Stimulated activated memory B cell treated with anti-CD40 and anti-IgM and Interleukin-4, amounts not matched to agents 10 μg/mL and 1 μg/mL and 100 μg/mL, for 72 hours (primary cell): Measurements from ENCODE around the gene SLC35E1.
"Not testable (repeated sequence)": the region's sequence is repeated elsewhere in the genome, so short reads cannot be mapped to it uniquely, and the experiment has no call there.

Source experiments
- ATAC-seq: fragments of 150-1000 bp; cut with Tn5 transposase; 2 replicates; pipeline ENCODE4 v1.10.0; 2021
- H3K27ac Mint-ChIP-seq: one replicate; pipeline ENCODE4 v1.8.0; 2022; ENCODE audit warnings: mild to moderate bottlenecking, mixed read lengths
- H3K27me3 Mint-ChIP-seq: one replicate; pipeline ENCODE4 v1.8.0; 2022; ENCODE audit warnings: mixed read lengths
- H3K36me3 Mint-ChIP-seq: one replicate; pipeline ENCODE4 v1.8.0; 2022; ENCODE audit warnings: mixed read lengths
- H3K4me1 Mint-ChIP-seq: one replicate; pipeline ENCODE4 v1.8.0; 2022; ENCODE audit warnings: mixed read lengths
- H3K4me3 Mint-ChIP-seq: one replicate; pipeline ENCODE4 v1.8.0; 2022; ENCODE audit warnings: mild to moderate bottlenecking, moderate library complexity, mixed read lengths
- H3K9me3 Mint-ChIP-seq: one replicate; pipeline ENCODE4 v1.8.0; 2022; ENCODE audit warnings: mixed read lengths

Gene SLC35E1

GRCh38 chr19:16516923-16517610, 55.1 kb downstream of the SLC35E1 start:
- Mint-ChIP-seq H3K4me3 (no peak overlapping the region), H3K4me1 (no peaks in the 10 kb centered on the region), H3K27ac (peak overlapping the region; percentile 17), H3K9me3 (no peaks in the 10 kb centered on the region), H3K27me3 (no peaks in the 10 kb centered on the region), H3K36me3 (peaks cover 66% of the 10 kb centered on the region)
- peak; percentile 13 for ATAC-seq

GRCh38 chr19:16516381-16516780, 55.8 kb downstream of the SLC35E1 start:
- no peaks in the 10 kb centered on the region for H3K9me3 Mint-ChIP-seq
- H3K27me3 Mint-ChIP-seq = no peaks in the 10 kb centered on the region
- no peaks in the 10 kb centered on the region for H3K4me1 Mint-ChIP-seq
- peak overlapping the region; percentile 17 for H3K27ac Mint-ChIP-seq
- H3K4me3 Mint-ChIP-seq = no peak overlapping the region
- no peak for ATAC-seq
- H3K36me3 Mint-ChIP-seq = peaks cover 67% of the 10 kb centered on the region

GRCh38 chr19:16514383-16515019, 57.7 kb downstream of the SLC35E1 start:
- Mint-ChIP-seq H3K27me3 (no peaks in the 10 kb centered on the region), H3K9me3 (no peaks in the 10 kb centered on the region), H3K4me3 (no peak overlapping the region), H3K36me3 (peaks cover 58% of the 10 kb centered on the region), H3K4me1 (no peaks in the 10 kb centered on the region), H3K27ac (no peak overlapping the region)
- peak; percentile 27 for ATAC-seq

- not testable (repeated sequence) for H3K27me3 Mint-ChIP-seq, H3K4me1 Mint-ChIP-seq, H3K4me3 Mint-ChIP-seq, ATAC-seq, H3K9me3 Mint-ChIP-seq
- peak overlapping the region; percentile 7 for H3K27ac Mint-ChIP-seq
- H3K36me3 Mint-ChIP-seq = peaks cover 43% of the 10 kb centered on the region
These were observed 59.6 kb downstream of the SLC35E1 start for GRCh38 chr19:16512611-16513010.

GRCh38 chr19:16509141-16510061, 62.8 kb downstream of the SLC35E1 start:
- Mint-ChIP-seq H3K9me3 (no peaks in the 10 kb centered on the region), H3K36me3 (peaks cover 34% of the 10 kb centered on the region), H3K4me1 (no peaks in the 10 kb centered on the region), H3K27me3 (no peaks in the 10 kb centered on the region), H3K27ac (no peak overlapping the region), H3K4me3 (no peak overlapping the region)
- ATAC-seq = no peak

GRCh38 chr19:16508546-16508945, 63.7 kb downstream of the SLC35E1 start:
- H3K36me3 Mint-ChIP-seq = peaks cover 34% of the 10 kb centered on the region
- no peak overlapping the region for H3K4me3 Mint-ChIP-seq
- H3K9me3 Mint-ChIP-seq = no peaks in the 10 kb centered on the region
- no peak overlapping the region for H3K27ac Mint-ChIP-seq
- ATAC-seq = no peak
- no peaks in the 10 kb centered on the region for H3K27me3 Mint-ChIP-seq
- no peaks in the 10 kb centered on the region for H3K4me1 Mint-ChIP-seq

GRCh38 chr19:16506961-16507360, 65.3 kb downstream of the SLC35E1 start:
- Mint-ChIP-seq H3K36me3 (peaks cover 24% of the 10 kb centered on the region), H3K4me3 (no peak overlapping the region), H3K4me1 (no peaks in the 10 kb centered on the region), H3K9me3 (no peaks in the 10 kb centered on the region), H3K27ac (no peak overlapping the region), H3K27me3 (no peaks in the 10 kb centered on the region)
- no peak for ATAC-seq

- peaks cover 24% of the 10 kb centered on the region for H3K36me3 Mint-ChIP-seq
- ATAC-seq, H3K4me3 Mint-ChIP-seq, H3K4me1 Mint-ChIP-seq, H3K27me3 Mint-ChIP-seq, H3K27ac Mint-ChIP-seq, H3K9me3 Mint-ChIP-seq: not testable (repeated sequence)
These were observed 66.1 kb downstream of the SLC35E1 start for GRCh38 chr19:16506161-16506560.

GRCh38 chr19:16504271-16504670, 67.9 kb downstream of the SLC35E1 start:
- Mint-ChIP-seq H3K27ac (no peak overlapping the region), H3K27me3 (no peaks in the 10 kb centered on the region), H3K36me3 (peaks cover 16% of the 10 kb centered on the region), H3K4me1 (no peaks in the 10 kb centered on the region), H3K4me3 (no peak overlapping the region), H3K9me3 (no peaks in the 10 kb centered on the region)
- ATAC-seq = no peak
